Activated CD4-positive, alpha-beta memory T cell treated with anti-CD3 and anti-CD28 coated beads for 36 hours (primary cell): ENCODE data around the gene TSPYL1. TPM values are rescaled to one million over a fixed set of nuclear protein-coding genes. Genes with fewer than 3 reads are reported as not detected.
"Not testable (repeated sequence)": the region's sequence is repeated elsewhere in the genome, so short reads cannot be mapped to it uniquely, and the experiment has no call there.

Source experiments
- CTCF ChIA-PET: fragments of 350-600 bp; sonication (Branson Sonifier 250); formaldehyde crosslinking; loops from one replicate; lab custom pipeline; 2021; ENCODE audit warnings: antibody characterized with exemption, inconsistent platforms; lab: Charles Lee
- POLR2A ChIA-PET: fragments of 350-600 bp; sonication (Branson Sonifier 250); formaldehyde crosslinking; loops from one replicate; lab custom pipeline; 2021; ENCODE audit warnings: antibody characterized with exemption; lab: Charles Lee
- DNase-seq: peaks from one replicate; pipeline ENCODE4 v3.0.0-alpha.2; 2020
- H3K27ac Mint-ChIP-seq: one replicate; pipeline ENCODE4 v1.8.0; 2021; ENCODE audit warnings: mixed read lengths
- H3K27me3 Mint-ChIP-seq: one replicate; pipeline ENCODE4 v1.8.0; 2021; ENCODE audit warnings: mixed read lengths
- H3K36me3 Mint-ChIP-seq: one replicate; pipeline ENCODE4 v1.8.0; 2021; ENCODE audit warnings: mixed read lengths
- H3K4me1 Mint-ChIP-seq: one replicate; pipeline ENCODE4 v1.8.0; 2021; ENCODE audit warnings: low read depth, mixed read lengths
- H3K4me3 Mint-ChIP-seq: one replicate; pipeline ENCODE4 v1.8.0; 2021; ENCODE audit warnings: mild to moderate bottlenecking, mixed read lengths
- H3K9me3 Mint-ChIP-seq: one replicate; pipeline ENCODE4 v1.8.0; 2021; ENCODE audit warnings: mixed read lengths
- intact Hi-C: fragments of 100-400 bp; cut with micrococcal nuclease; formaldehyde crosslinking; loops from one replicate; pipeline ENCODE4 v1.15.1; 2023
- total RNA-seq, 2 experiments: library from RNA; stranded (reverse); gene quantifications; one replicate each; pipeline ENCODE4 v1.2.3, GENCODE V29; 2021

The TSPYL1 gene
- total RNA-seq, 2 experiments from 2014 or later, result 41.4 to 42.0 TPM

DNA sequence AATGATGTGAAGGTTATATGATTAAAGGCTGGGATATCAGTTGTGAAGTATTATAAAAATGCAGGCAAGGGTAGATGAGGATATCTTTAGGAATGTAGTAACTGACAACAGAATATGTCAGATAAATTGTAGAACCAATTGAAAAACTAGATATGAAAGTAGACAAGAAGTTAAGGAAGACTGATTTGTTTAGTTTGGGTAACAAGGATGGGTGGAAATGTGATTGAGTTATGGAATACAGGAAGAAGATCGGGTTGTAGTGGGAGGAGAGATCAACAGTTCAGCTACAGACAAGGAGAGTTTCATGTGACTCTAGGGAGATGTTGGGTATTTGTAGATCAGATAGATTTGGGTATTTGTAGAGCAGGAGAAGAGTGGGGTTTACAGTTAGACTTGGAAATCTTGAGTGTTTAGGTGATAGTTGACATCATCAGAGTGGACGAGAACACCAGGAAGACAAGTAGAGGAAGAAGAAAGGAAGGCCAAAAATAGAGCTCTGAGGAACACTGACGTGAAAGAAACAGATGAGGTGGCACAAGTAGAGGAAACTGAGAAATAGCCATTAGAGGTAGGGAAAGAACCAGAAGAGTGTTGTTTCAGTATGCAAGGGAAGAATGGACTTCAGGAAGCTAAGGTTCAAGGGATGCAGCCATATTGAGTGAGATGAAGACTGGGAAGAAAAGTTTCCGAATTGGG, 12.1 kb upstream of the TSPYL1 start:
- Mint-ChIP-seq H3K27ac (no peak overlapping the region), H3K9me3 (no peaks in the 10 kb centered on the region), H3K4me3 (no peak overlapping the region), H3K27me3 (no peaks in the 10 kb centered on the region), H3K36me3 (no peaks in the 10 kb centered on the region), H3K4me1 (no peaks in the 10 kb centered on the region)
- no peak for DNase-seq
- POLR2A ChIA-PET, result no interaction called here
- intact Hi-C loops, result no loop called here
- CTCF ChIA-PET, result interaction anchor here (2.9 kb wide), 1 partner anchor 242 kb away, joined by 21 read pairs; no protein-coding TSS in a partner anchor

DNA sequence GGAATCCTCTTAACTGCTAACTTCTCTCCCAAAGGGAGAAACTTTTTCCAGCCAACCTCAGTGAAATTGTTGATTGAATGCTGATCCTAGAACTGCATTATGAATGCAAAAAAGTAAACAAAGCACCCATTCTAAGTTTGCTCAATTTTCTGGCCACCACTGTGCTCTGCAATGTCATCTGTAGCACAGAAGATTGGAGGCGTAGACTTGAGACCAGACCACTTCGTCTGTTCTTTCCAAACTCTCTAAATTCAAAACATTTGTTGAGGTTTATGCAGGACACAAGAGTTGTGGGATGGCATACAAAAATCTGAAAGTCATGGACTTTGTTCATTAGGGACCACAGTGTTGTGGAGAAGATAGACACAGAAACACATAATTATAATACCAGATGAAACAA, 11.1 kb upstream of the TSPYL1 start:
- ChIA-PET CTCF (interaction anchor here (2.2 kb wide), 1 partner anchor 73 kb away, joined by 8 read pairs; no protein-coding TSS in a partner anchor), POLR2A (no interaction called here)
- Mint-ChIP-seq H3K27me3 (no peaks in the 10 kb centered on the region), H3K36me3 (no peaks in the 10 kb centered on the region), H3K4me3 (no peak overlapping the region), H3K4me1 (no peaks in the 10 kb centered on the region), H3K9me3 (no peaks in the 10 kb centered on the region), H3K27ac (no peak overlapping the region)
- intact Hi-C loops, result no loop called here
- DNase-seq, result no peak

DNA sequence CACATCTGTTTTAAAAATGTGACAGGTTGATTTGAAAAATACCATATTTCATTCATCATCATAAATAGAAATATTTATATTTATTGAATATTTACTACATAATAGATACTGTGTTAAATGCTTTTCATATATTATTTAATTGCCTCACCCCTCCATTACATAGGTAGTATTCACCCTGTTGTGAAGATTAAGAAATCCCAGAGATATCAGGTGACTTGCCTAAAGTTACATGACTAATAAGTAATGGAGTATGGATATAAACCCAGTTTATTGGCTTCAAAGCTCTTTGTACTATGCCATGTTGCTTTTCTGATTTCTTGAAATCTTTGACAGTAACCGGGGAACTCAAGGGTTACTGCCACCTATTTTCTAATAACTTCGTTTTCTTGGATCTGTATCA, 10.1 kb upstream of the TSPYL1 start:
- H3K9me3 Mint-ChIP-seq, result no peaks in the 10 kb centered on the region
- no peak overlapping the region for H3K27ac Mint-ChIP-seq
- ChIA-PET CTCF (interaction anchor here (1.3 to 4.4 kb wide), 4 partner anchors 8 to 273 kb away, joined by 5 to 82 read pairs (median 12); no protein-coding TSS in a partner anchor), POLR2A (no interaction called here)
- intact Hi-C loops, result loop anchor here (5.0 kb wide), 1 partner anchor 172 kb away; the partner anchor contains the start of gene CALHM6
- no peaks in the 10 kb centered on the region for H3K27me3 Mint-ChIP-seq
- no peak overlapping the region for H3K4me3 Mint-ChIP-seq
- no peaks in the 10 kb centered on the region for H3K4me1 Mint-ChIP-seq
- H3K36me3 Mint-ChIP-seq, result no peaks in the 10 kb centered on the region
- DNase-seq, result no peak

DNA sequence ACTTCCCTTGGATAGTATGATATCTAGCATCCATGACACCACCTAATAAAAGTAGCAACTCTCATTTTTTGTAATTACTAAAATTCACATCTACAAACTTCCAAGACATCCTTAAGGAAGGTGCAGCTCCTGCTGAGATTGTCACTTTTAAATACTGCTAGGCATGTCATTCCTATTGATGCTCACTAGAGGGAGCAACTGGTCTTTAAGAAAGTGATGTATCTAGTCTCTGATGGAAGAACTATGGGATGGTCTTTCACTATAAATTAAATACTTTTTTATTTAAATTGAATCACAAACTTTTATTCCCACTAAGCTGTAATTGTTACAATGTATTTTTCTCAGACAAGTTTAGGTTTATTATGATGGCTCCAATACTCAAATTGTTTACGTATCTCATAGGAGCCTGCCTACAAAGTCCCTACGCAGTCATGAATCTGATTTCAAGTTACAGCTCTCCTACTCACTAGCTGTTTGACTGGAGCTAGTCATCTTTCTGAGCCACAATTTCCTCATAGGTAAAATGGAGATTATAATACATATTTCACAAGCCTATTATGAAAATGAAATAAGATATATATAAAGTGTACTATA, 8.1 kb upstream of the TSPYL1 start:
- CTCF ChIA-PET, result interaction anchor here (0.6 to 4.4 kb wide), 45 partner anchors 9 to 357 kb away, joined by 3 to 82 read pairs (median 4); partner anchors contain the start of genes CALHM5, CALHM6, RWDD1 and TSPYL1
- no peak for DNase-seq
- POLR2A ChIA-PET, result no interaction called here
- H3K36me3 Mint-ChIP-seq, result no peaks in the 10 kb centered on the region
- no peaks in the 10 kb centered on the region for H3K4me1 Mint-ChIP-seq
- H3K9me3 Mint-ChIP-seq, result no peaks in the 10 kb centered on the region
- intact Hi-C loops, result loop anchor here (1.0 to 5.0 kb wide), 2 partner anchors 175 to 245 kb away; partner anchors contain the start of gene CALHM6
- H3K27ac Mint-ChIP-seq, result no peak overlapping the region
- no peak overlapping the region for H3K4me3 Mint-ChIP-seq
- H3K27me3 Mint-ChIP-seq, result no peaks in the 10 kb centered on the region

DNA sequence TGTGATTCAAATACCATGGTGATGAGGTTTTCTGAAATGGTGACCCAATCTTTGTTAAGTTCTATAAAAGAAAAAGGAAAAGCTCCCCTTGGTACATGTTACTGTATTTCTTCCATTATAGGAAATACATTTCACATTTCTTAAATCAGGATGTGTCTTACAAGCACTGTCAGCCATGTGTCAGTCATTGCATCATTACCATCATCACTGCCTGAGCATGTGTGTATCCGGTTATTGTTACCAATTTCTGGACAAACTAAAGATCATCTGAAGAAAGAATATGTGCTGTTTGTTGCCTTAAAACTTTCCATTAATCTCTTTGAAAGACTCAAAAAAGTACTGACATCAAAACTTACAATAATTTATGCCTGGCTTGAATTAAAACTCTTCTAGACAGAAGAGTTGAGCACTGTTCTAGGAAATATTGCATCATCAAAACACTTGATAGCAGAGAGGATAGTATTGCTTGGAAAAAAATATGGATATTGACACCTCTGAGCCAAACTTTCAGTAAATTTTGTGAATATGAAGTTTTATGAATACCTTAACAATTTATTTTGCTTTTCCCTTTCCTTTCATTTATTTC, 7.1 kb upstream of the TSPYL1 start:
- POLR2A ChIA-PET, result no interaction called here
- intact Hi-C loops, result loop anchor here (1.0 to 5.0 kb wide), 2 partner anchors 175 to 245 kb away; partner anchors contain the start of gene CALHM6
- DNase-seq, result no peak
- Mint-ChIP-seq H3K4me3 (no peak overlapping the region), H3K36me3 (no peaks in the 10 kb centered on the region), H3K27ac (no peak overlapping the region), H3K27me3 (no peaks in the 10 kb centered on the region), H3K4me1 (no peaks in the 10 kb centered on the region), H3K9me3 (no peaks in the 10 kb centered on the region)
- CTCF ChIA-PET, result interaction anchor here (0.6 to 4.4 kb wide), 34 partner anchors 8 to 358 kb away, joined by 3 to 82 read pairs (median 7); partner anchors contain the start of genes CALHM6, RWDD1 and TSPYL1

DNA sequence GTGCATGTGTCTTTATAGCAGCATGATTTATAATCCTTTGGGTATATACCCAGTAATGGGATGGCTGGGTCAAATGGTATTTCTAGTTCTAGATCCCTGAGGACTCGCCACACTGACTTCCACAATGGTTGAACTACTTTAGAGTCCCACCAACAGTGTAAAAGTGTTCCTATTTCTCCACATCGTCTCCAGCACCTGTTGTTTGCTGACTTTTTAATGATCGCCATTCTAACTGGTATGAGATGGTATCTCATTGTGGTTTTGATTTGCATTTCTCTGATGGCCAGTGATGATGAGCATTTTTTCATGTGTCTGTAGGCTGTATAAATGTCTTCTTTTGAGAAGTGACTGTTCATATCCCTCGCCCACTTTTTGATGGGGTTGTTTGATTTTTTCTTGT, 5.3 kb upstream of the TSPYL1 start:
- H3K4me3 Mint-ChIP-seq, H3K27me3 Mint-ChIP-seq, DNase-seq, H3K36me3 Mint-ChIP-seq, H3K27ac Mint-ChIP-seq, H3K9me3 Mint-ChIP-seq, CTCF ChIA-PET, POLR2A ChIA-PET: not testable (repeated sequence)
- intact Hi-C loops, result loop anchor here (5.0 kb wide), 1 partner anchor 177 kb away; the partner anchor contains the start of gene CALHM6
- H3K4me1 Mint-ChIP-seq, result peaks cover 14% of the 10 kb centered on the region

DNA sequence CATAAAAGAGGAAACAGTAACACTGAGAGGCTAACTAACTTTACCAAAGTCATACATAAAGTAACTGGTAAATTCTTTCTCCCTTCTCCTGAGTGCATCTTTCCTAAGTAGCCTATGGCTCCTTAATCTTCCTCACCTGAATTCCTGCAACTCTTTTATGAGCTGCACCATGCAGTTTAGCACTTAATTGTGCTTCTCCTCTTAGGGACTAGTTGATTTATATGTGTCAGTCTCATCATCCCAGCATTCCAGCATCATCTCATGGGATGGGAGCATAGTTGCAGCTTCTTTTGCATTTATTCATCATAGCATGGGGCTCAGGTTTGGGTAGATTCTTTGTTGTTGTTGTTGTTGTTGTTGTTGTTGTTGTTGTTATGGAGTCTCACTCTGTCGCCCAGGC, 3.5 kb upstream of the TSPYL1 start:
- intact Hi-C loops, result no loop called here
- Mint-ChIP-seq H3K4me3 (no peak overlapping the region), H3K4me1 (peaks cover 17% of the 10 kb centered on the region), H3K36me3 (peaks cover 15% of the 10 kb centered on the region), H3K27me3 (no peaks in the 10 kb centered on the region), H3K9me3 (no peaks in the 10 kb centered on the region), H3K27ac (no peak overlapping the region)
- no peak for DNase-seq
- CTCF ChIA-PET, result interaction anchor here (0.8 to 1.0 kb wide), 2 partner anchors 10 to 14 kb away, joined by 3 to 4 read pairs; no protein-coding TSS in a partner anchor
- POLR2A ChIA-PET, result no interaction called here

DNA sequence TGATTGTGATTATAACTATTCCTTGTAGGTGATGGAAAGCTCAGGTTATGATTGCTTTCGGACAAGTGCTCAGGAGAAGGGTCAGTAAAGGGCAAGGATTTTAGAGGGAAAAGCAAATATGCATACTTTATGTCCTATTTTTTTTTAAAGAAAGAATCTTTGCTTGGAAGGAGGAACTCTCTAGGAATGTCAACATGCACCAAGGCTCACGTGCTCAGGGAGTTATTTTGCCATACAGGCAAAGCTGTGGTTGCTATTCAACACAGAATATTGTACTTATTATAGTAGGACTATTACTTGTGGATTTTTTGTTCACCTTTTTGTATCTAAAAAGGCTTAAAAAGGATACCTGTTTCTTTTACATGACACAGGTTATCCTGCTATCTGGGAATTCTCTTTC, 3.0 kb upstream of the TSPYL1 start:
- CTCF ChIA-PET, result interaction anchor here (0.8 to 1.0 kb wide), 2 partner anchors 11 to 14 kb away, joined by 3 to 4 read pairs; no protein-coding TSS in a partner anchor
- no peaks in the 10 kb centered on the region for H3K27me3 Mint-ChIP-seq
- intact Hi-C loops, result no loop called here

DNA sequence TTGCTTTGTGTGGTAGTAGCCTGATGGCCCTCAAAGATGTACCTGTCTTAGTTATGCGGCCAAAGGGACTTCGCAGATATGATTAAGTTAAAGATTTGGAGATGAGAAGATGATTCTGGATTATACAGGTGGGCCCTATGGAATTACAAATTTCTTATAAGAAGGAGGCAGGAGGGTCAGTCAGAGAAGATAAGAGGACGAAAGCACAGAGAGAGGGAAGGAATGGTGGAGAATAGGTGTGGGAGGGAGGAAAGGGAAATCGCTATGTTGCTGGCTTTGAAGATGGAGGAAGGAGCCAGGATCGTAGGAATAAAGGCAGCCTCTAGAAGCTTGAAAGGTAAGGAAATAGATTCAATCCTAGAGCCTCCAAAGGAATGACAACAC, 1.2 kb upstream of the TSPYL1 start:
- Mint-ChIP-seq H3K4me1 (peaks cover 37% of the 10 kb centered on the region), H3K27ac (peak overlapping the region; percentile 95), H3K4me3 (peak overlapping the region; percentile 91), H3K36me3 (peaks cover 32% of the 10 kb centered on the region), H3K9me3 (no peaks in the 10 kb centered on the region), H3K27me3 (no peaks in the 10 kb centered on the region)
- no peak for DNase-seq
- ChIA-PET CTCF (interaction anchor here (1.1 to 5.2 kb wide), 4 partner anchors 11 to 290 kb away, joined by 3 to 30 read pairs (median 6); partner anchors contain the start of gene RWDD1), POLR2A (interaction anchor here (2.9 to 3.0 kb wide), 2 partner anchors 29 to 291 kb away, joined by 13 to 15 read pairs; partner anchors contain the start of gene RWDD1)
- intact Hi-C loops, result no loop called here

More for the DNA sequence above, 3.0 kb upstream of the TSPYL1 start:
- H3K9me3 Mint-ChIP-seq, result no peaks in the 10 kb centered on the region
- POLR2A ChIA-PET, result no interaction called here
- no peak overlapping the region for H3K4me3 Mint-ChIP-seq
- peaks cover 19% of the 10 kb centered on the region for H3K36me3 Mint-ChIP-seq
- H3K27ac Mint-ChIP-seq, result no peak overlapping the region
- DNase-seq, result no peak
- H3K4me1 Mint-ChIP-seq, result peaks cover 22% of the 10 kb centered on the region

DNA sequence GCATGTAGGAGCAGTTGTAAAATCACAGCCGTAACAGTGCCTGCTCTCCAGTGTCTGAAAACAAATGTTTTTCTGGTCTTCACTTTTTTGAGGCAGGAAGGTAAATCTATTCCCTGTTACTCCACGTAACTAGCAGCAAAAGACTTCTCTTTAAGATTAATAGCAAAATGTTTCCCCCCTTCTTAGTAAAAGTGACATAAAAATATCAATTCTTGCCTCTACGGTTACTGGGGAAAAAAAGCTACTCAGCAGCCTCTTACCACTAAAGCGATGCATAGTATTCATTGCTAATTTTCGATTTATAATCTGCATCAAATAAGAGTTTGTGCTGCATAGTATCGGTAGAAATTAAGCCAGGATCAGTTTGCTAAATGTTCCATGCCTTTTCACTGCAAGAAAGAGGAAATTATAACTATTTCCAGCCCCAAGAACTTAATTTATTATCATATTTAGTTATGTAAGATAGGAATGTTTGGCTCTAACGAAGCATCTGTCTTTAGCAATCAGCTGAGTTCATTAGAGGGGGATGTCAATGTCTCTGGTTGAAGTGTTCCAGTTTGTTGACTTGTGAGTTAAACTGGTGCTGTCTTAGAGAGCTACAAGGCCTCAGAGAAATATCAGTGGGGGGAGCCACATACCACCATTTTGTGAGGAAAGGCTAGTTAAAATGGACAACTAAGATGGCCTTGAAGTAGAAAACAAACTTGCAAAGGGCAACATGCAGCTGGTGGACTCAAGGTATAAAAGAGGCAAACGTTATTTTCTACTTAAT, 617 bp upstream of the TSPYL1 start:
- peak overlapping the region; percentile 95 for H3K27ac Mint-ChIP-seq
- no peak for DNase-seq
- POLR2A ChIA-PET, result interaction anchor here (0.7 to 3.0 kb wide), 8 partner anchors 12 to 401 kb away, joined by 3 to 15 read pairs (median 4); partner anchors contain the start of genes KPNA5, RWDD1 and TSPYL4
- peaks cover 43% of the 10 kb centered on the region for H3K4me1 Mint-ChIP-seq
- CTCF ChIA-PET, result interaction anchor here (0.6 to 5.2 kb wide), 9 partner anchors 8 to 291 kb away, joined by 3 to 30 read pairs (median 4); partner anchors contain the start of gene RWDD1
- intact Hi-C loops, result no loop called here
- no peaks in the 10 kb centered on the region for H3K9me3 Mint-ChIP-seq
- peaks cover 35% of the 10 kb centered on the region for H3K36me3 Mint-ChIP-seq
- H3K4me3 Mint-ChIP-seq, result peak overlapping the region; percentile 91
- no peaks in the 10 kb centered on the region for H3K27me3 Mint-ChIP-seq

DNA sequence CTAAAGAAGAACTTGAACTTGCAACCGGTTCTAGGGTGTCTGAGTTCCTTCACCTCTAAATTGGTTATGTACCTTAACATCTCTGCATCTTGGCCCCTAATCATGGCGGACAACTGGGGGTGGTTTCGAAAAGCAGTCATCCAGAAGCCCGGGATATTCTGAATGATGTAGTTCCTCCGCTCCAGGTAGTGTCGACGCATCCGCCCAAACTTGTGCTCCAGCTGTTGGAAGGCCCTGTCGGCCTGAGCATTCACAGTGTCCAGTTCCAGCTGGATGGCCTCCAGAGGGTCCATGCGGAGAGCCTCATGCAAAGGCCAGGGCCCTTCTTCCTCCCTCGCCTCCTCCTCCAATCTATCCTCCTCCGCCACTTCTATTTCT, 887 bp downstream of the TSPYL1 start:
- no peaks in the 10 kb centered on the region for H3K9me3 Mint-ChIP-seq
- ChIA-PET CTCF (interaction anchor here (1.0 to 5.2 kb wide), 5 partner anchors 9 to 254 kb away, joined by 4 to 30 read pairs (median 4); no protein-coding TSS in a partner anchor), POLR2A (interaction anchor here (0.6 to 3.0 kb wide), 8 partner anchors 10 to 402 kb away, joined by 3 to 15 read pairs (median 4); partner anchors contain the start of genes NT5DC1, RWDD1 and TSPYL4)

More for the DNA sequence above, 887 bp downstream of the TSPYL1 start:
- peak; percentile 53 for DNase-seq
- intact Hi-C loops, result loop anchor here (1.0 to 10.0 kb wide), 11 partner anchors 11 to 1326 kb away; partner anchors contain the start of genes DSE, GOPC, NT5DC1 and RSPH4A
- H3K36me3 Mint-ChIP-seq, result peaks cover 40% of the 10 kb centered on the region
- peak overlapping the region; percentile 95 for H3K27ac Mint-ChIP-seq
- no peaks in the 10 kb centered on the region for H3K27me3 Mint-ChIP-seq
- peaks cover 52% of the 10 kb centered on the region for H3K4me1 Mint-ChIP-seq
- H3K4me3 Mint-ChIP-seq, result peak overlapping the region; percentile 91
